Endothelial cell of umbilical vein (primary cell): Measurements from ENCODE around the gene ZFYVE21. TPM values are rescaled to one million over a fixed set of nuclear protein-coding genes. Genes with fewer than 3 reads are reported as not detected.

Source experiments
- Bru-seq: library from RNA; stranded (reverse); fragments of 400-500 nt; gene quantifications from one replicate; lab custom pipeline; 2021; lab: Mats Ljungman, UMichigan
- BruChase-seq, 2 experiments: library from RNA; stranded (reverse); fragments of 400-500 nt; gene quantifications; one replicate each; lab custom pipeline; 2021; lab: Mats Ljungman, UMichigan
- BruUV-seq: library from RNA; stranded (reverse); fragments of 400-500 nt; replicated peaks from 2 replicates; lab custom pipeline; 2021; lab: Mats Ljungman, UMichigan
- CTCF ChIA-PET: fragments of 300-600, 350-600 bp; sonication (Branson Sonifier 250); formaldehyde crosslinking; loops from one replicate; lab custom pipeline; 2021; ENCODE audit warnings: antibody characterized with exemption, inconsistent platforms; lab: Charles Lee
- POLR2A ChIA-PET: fragments of 300-600, 350-600 bp; sonication (Branson Sonifier 250); formaldehyde crosslinking; loops from one replicate; lab custom pipeline; 2021; ENCODE audit warnings: antibody characterized with exemption, inconsistent platforms; lab: Charles Lee
- DNase-seq: peaks from one replicate; pipeline ENCODE4 v3.0.0-alpha.2; 2011; ENCODE audit warnings: low read depth, low spot score
- FAIRE-seq: peaks from 2 replicates; lab custom pipeline; 2011; peaks lifted over from hg19 to GRCh38; lab: Jason Lieb, UNC
- H2AFZ ChIP-seq: 2 replicates; pipeline ENCODE4 v1.6.0; 2012; ENCODE audit warnings: low read depth, low read length, control low read depth, inconsistent platforms
- H3K27ac ChIP-seq: 2 replicates; pipeline ENCODE4 v1.5.1; 2011; ENCODE audit warnings: low read depth, mild to moderate bottlenecking, control low read depth, low read length, moderate library complexity; ENCODE audit not compliant: insufficient read depth
- H3K27me3 ChIP-seq, 2 experiments: 2 replicates each; pipeline versions ENCODE4 v1.6.0 to v1.6.1; 2011; ENCODE audit warnings: low read length in 2 of 2, mixed read lengths in 1 of 2; ENCODE audit not compliant: control insufficient read depth in 2 of 2, insufficient read depth in 2 of 2
- H3K36me3 ChIP-seq, 2 experiments: 2 replicates in 1 of 2; 3 replicates in 1 of 2; pipeline ENCODE4 v1.5.1; 2011; ENCODE audit warnings: low read length in 2 of 2, mild to moderate bottlenecking in 1 of 2, moderate library complexity in 1 of 2; ENCODE audit not compliant: control insufficient read depth in 2 of 2, insufficient read depth in 2 of 2; ENCODE audit errors: extremely low read depth in 1 of 2
- H3K4me1 ChIP-seq: 3 replicates; pipeline ENCODE4 v1.5.1; 2011; ENCODE audit warnings: mild to moderate bottlenecking, low read length; ENCODE audit not compliant: control insufficient read depth, insufficient read depth; ENCODE audit errors: extremely low read depth
- H3K4me2 ChIP-seq: 2 replicates; pipeline ENCODE4 v1.6.1; 2011; ENCODE audit warnings: low read length, control low read depth, mixed read lengths; ENCODE audit not compliant: insufficient read depth
- H3K4me3 ChIP-seq, 3 experiments: fragments of 200-600 bp in 1 of 3; sonication (generic), shearing (Covaris generic) in 1 of 3; replicated peaks in 1 of 3; 2 replicates each; pipeline ENCODE4 v1.5.1; 2011 to 2016; ENCODE audit warnings: control low read depth in 3 of 3, low read length in 3 of 3, mild to moderate bottlenecking in 2 of 3, inconsistent platforms in 1 of 3, low read depth in 1 of 3, moderate library complexity in 1 of 3; ENCODE audit not compliant: insufficient read depth in 1 of 3
- H3K79me2 ChIP-seq: 2 replicates; pipeline ENCODE4 v1.6.0; 2012; ENCODE audit warnings: low read length, inconsistent platforms; ENCODE audit not compliant: control insufficient read depth, insufficient read depth
- H3K9ac ChIP-seq: replicated peaks from 2 replicates; pipeline ENCODE3; 2011; ENCODE audit warnings: low read length, control low read depth; ENCODE audit not compliant: insufficient read depth; ENCODE audit errors: extremely low read depth
- H3K9me1 ChIP-seq: replicated peaks from 3 replicates; pipeline ENCODE4 v1.6.0; 2011; ENCODE audit warnings: mild to moderate bottlenecking, low read length; ENCODE audit not compliant: control insufficient read depth, insufficient read depth; ENCODE audit errors: extremely low read depth
- H3K9me3 ChIP-seq: replicated peaks from 2 replicates; pipeline ENCODE4 v1.5.1; 2012; ENCODE audit warnings: low read length, inconsistent platforms; ENCODE audit not compliant: control insufficient read depth, insufficient read depth
- H4K20me1 ChIP-seq: replicated peaks from 2 replicates; pipeline ENCODE3; 2011; ENCODE audit warnings: mild to moderate bottlenecking, low read length; ENCODE audit not compliant: control insufficient read depth, insufficient read depth; ENCODE audit errors: extremely low read depth
- GATA2 ChIP-seq: IDR thresholded peaks from 2 replicates; pipeline ENCODE4 v1.7.0; 2011; ENCODE audit warnings: low read depth, mild to moderate bottlenecking, moderate library complexity, mixed read lengths, low read length; ENCODE audit not compliant: insufficient read length, insufficient read depth
- JUN ChIP-seq: IDR thresholded peaks from 2 replicates; pipeline ENCODE4 v1.6.1; 2011; ENCODE audit warnings: borderline replicate concordance, low read depth; ENCODE audit not compliant: insufficient read length, insufficient read depth
- POLR2A ChIP-seq: IDR thresholded peaks from 2 replicates; pipeline ENCODE4 v1.6.1; 2012; ENCODE audit warnings: low read depth, mild to moderate bottlenecking, control low read depth, low read length
- POLR2AphosphoS5 ChIP-seq: IDR thresholded peaks from 2 replicates; pipeline ENCODE4 v1.6.1; 2012; ENCODE audit warnings: low read depth, mild to moderate bottlenecking, control low read depth, low read length, moderate library complexity; ENCODE audit not compliant: insufficient read depth
- dilution Hi-C: fragments of 300-500 bp; cut with MboI; formaldehyde crosslinking; loops from one replicate; pipeline ENCODE4 v1.15.0; 2019; ENCODE audit warnings: low sequenced_read_pairs; ENCODE audit not compliant: extremely low pct_ligation_motif_present
- intact Hi-C: fragments of 100-400 bp; cut with micrococcal nuclease; formaldehyde crosslinking; loops from one replicate; pipeline ENCODE4 v1.10.0; 2022
- long read RNA-seq: library from polyadenylated mRNA; stranded (forward); transcript quantifications from one replicate; pipeline ENCODE4 v2.0.0, GENCODE V29; 2021
- polyA minus RNA-seq, 3 experiments: library from RNA; depleted of rRNA, polyadenylated mRNA; stranded (reverse); fragments of >200 nt; gene quantifications; 1 replicate in 1 of 3; 2 replicates in 2 of 3; pipeline ENCODE4 v1.2.3, GENCODE V29; 2011
- polyA plus RNA-seq, 4 experiments: library from polyadenylated mRNA; depleted of rRNA in 3 of 4; stranded (reverse) in 3 of 4; unstranded in 1 of 4; fragments of >200 nt; gene quantifications; 2 replicates each; pipeline versions ENCODE4 v1.2.1 to v1.2.3, GENCODE V29; 2011 to 2012; ENCODE audit warnings: missing spikeins in 1 of 4
- total RNA-seq: library from RNA; stranded (reverse); gene quantifications from 2 replicates; pipeline ENCODE4 v1.2.3, GENCODE V29; 2021
- TF ChIP-seq, protein P1 (sequence below): IDR thresholded peaks from 2 replicates; pipeline ENCODE4 v1.6.1; 2011; ENCODE audit not compliant: insufficient read depth, insufficient read length
- TF ChIP-seq, protein P2 (sequence below), 2 donors: IDR thresholded peaks; 1 replicate in 1 of 2; 2 replicates in 1 of 2; pipeline ENCODE4 v1.5.1; 2011; ENCODE audit warnings: low read length in 2 of 2, mild to moderate bottlenecking in 2 of 2, moderate library complexity in 2 of 2, control low read depth in 1 of 2, inconsistent platforms in 1 of 2, low read depth in 1 of 2; ENCODE audit not compliant: insufficient read depth in 1 of 2; ENCODE audit errors: extremely low read depth in 1 of 2

ZFYVE21 gene
- total RNA-seq, result 54.5 and 55.8 TPM in 2 replicates
- polyA plus RNA-seq, result 98.3 and 126 TPM in 2 replicates
- 93.5 and 94.5 TPM in 2 replicates for polyA plus RNA-seq (2011; cell fraction: cytosol; rRNA removed)
- polyA plus RNA-seq (2011; cell fraction: nucleus; rRNA removed), result 54.3 and 70.0 TPM in 2 replicates
- polyA plus RNA-seq (2012), result 42.4 and 49.3 TPM in 2 replicates
- 47.7 and 51.3 TPM in 2 replicates for polyA minus RNA-seq
- 18.8 TPM for polyA minus RNA-seq (2011; cell fraction: cytosol; rRNA and poly(A)+ RNA removed)
- polyA minus RNA-seq (2011; cell fraction: nucleus; rRNA and poly(A)+ RNA removed), result 27.8 and 30.9 TPM in 2 replicates
- Bru-seq, nascent RNA, result percentile 59 among the genes with signal in this experiment
- percentile 79 among the genes with signal in this experiment for BruChase-seq, experiment 1, labeled RNA remaining after a 6-hour chase
- BruChase-seq, experiment 2, labeled RNA remaining after a 2-hour chase, result percentile 86 among the genes with signal in this experiment
- long read RNA-seq, transcript ZFYVE21-202 (7 exons, 1,383 nt), result major isoform, 189 of 216 reads
- long read RNA-seq, partial matches to known transcripts, result 1 of 216 reads
- long read RNA-seq, other reads (novel, unspliced or antisense), result 22 of 216 reads

DNA sequence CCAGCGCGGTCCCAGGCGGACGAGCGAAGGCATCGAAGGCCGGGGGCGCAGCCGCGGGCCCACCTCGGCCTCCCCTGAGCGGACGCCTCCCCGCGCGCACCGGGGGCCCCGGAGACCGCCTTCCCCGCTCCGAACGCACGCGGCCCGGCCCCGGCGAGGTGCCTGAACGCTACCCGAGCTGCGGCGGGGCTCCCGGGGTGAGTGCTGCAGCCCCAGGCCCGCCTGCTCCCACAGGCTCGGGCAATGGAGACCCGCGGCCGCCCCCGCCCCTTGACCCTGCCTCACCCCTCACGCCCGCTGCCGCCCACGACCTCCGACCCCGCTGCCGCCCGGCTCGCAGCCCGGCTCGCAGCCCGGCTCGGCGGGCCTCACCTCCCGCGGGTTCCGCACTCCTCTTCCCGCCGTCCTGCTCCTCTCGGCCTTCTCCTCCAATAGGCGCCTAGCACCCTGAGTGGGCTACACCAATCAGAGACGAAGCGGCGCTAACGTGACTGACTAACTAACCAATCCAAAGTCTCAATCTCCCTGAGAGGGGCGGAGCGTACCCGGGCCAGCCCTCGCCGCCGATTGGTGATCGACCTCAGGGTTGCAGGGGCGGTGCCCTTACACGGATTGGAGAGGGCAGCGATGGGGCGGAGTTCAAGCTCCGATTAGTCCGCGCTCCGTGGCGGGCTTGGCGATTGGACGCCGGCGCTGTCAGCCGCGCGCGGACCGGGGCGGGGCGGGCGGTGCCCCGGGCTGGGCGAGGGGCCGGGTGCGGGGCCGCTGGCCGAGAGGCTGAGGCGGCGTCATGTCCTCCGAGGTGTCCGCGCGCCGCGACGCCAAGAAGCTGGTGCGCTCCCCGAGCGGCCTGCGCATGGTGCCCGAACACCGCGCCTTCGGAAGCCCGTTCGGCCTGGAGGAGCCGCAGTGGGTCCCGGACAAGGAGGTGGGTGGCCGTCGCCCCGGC lies at the start of gene ZFYVE21, which contains the start of gene XRCC3:
Gene ZFYVE21 (plus strand): TSS at position 759 of the 949 bp plus-strand sequence. CDS start 32 bp downstream, at position 791.
Gene XRCC3 (minus strand): TSS at position 400 of the 949 bp plus-strand sequence. CDS start 4,364 bp downstream, outside the sequence.
- H3K36me3 ChIP-seq, result no peaks in the 10 kb centered on the region
- dilution Hi-C loops (no loop called here), intact Hi-C loops (loop anchor here (1.0 to 5.0 kb wide), 3 partner anchors 10 to 153 kb away; partner anchors contain the start of genes BAG5, COA8 and PPP1R13B)
- peaks cover 42% of the 10 kb centered on the region for H3K79me2 ChIP-seq
- no peak for TF ChIP-seq JUN
- TF ChIP-seq, protein P1, sequence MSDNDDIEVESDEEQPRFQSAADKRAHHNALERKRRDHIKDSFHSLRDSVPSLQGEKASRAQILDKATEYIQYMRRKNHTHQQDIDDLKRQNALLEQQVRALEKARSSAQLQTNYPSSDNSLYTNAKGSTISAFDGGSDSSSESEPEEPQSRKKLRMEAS, result peak; percentile 65
- TF ChIP-seq POLR2A, result no peak
- TF ChIP-seq, protein P2, sequence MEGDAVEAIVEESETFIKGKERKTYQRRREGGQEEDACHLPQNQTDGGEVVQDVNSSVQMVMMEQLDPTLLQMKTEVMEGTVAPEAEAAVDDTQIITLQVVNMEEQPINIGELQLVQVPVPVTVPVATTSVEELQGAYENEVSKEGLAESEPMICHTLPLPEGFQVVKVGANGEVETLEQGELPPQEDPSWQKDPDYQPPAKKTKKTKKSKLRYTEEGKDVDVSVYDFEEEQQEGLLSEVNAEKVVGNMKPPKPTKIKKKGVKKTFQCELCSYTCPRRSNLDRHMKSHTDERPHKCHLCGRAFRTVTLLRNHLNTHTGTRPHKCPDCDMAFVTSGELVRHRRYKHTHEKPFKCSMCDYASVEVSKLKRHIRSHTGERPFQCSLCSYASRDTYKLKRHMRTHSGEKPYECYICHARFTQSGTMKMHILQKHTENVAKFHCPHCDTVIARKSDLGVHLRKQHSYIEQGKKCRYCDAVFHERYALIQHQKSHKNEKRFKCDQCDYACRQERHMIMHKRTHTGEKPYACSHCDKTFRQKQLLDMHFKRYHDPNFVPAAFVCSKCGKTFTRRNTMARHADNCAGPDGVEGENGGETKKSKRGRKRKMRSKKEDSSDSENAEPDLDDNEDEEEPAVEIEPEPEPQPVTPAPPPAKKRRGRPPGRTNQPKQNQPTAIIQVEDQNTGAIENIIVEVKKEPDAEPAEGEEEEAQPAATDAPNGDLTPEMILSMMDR (IDR thresholded peaks at IDR 0.05; ENCODE audit: extremely low read depth in 1 of 2, insufficient read depth in 1 of 2, low read depth in 1 of 2, low read length in 2 of 2), result no peak
- TF ChIP-seq GATA2, result no peak
- TF ChIP-seq POLR2AphosphoS5, result peak; percentile 16
- DNase-seq (peak; percentile 100), FAIRE-seq (peak; percentile 100)
- ChIA-PET CTCF (interaction anchor here (1.0 to 1.8 kb wide), 6 partner anchors 9 to 185 kb away, joined by 4 to 7 read pairs (median 4); no protein-coding TSS in a partner anchor), POLR2A (interaction anchor here (1.0 kb wide), 1 partner anchor 112 kb away, joined by 3 read pairs; no protein-coding TSS in a partner anchor)
- peak within 1 kb of the TSS; percentile 66 for H3K9ac ChIP-seq
- H4K20me1 ChIP-seq, result no peaks in the 10 kb centered on the region
- no peaks in the 10 kb centered on the region for H3K27me3 ChIP-seq
- peaks cover 30% of the 10 kb centered on the region for H3K4me1 ChIP-seq
- no TSS peak for BruUV-seq
- H3K27ac ChIP-seq, result peak within 1 kb of the TSS; percentile 38
- peak within 1 kb of the TSS; percentile 65 for H3K4me2 ChIP-seq
- H3K4me3 ChIP-seq, result peak within 1 kb of the TSS; percentile 32 to 75 (median 58)
- H2AFZ ChIP-seq, result peak within 1 kb of the TSS; percentile 18
- no peaks in the 10 kb centered on the region for H3K9me1 ChIP-seq
- H3K9me3 ChIP-seq, result no peaks in the 10 kb centered on the region
